ENCODE results near the gene ARSJ. TPM values are rescaled to one million over a fixed set of nuclear protein-coding genes. Genes with fewer than 3 reads are reported as not detected.
A peak's percentile ranks its signal among the peaks of the same experiment; 100 is the strongest.

The ARSJ gene
- total RNA-seq, 1 experiment from 2014 or later, result 4.6 TPM

DNA sequence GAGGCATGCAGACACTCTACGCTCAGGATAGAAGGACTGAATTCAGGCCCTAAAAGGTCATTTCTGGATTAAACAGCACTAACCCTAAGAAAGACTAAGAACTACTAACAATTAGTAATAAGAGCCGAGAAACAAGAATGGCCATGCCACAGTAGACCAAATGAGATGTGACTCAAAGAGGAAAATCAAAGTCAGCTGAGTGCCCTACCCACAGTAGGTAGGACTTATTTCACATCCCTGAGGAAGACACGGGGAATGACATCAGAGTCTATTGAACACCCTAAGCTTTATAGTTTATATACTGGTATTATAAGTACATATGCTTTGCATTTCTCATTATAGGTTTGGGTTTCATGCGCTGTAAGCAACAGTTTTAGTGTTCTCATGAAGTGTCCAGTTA lies 2.7 kb upstream of the ARSJ start:
- CTCF ChIA-PET, result no interaction called here

GRCh38 chr4:113981591-113981990 lies 2.1 kb upstream of the ARSJ start:
- peaks cover 7% of the 10 kb centered on the region for H3K9me3 ChIP-seq (ENCODE audit: low read depth, low read length, poor library complexity, severe bottlenecking)
- no peak overlapping the region for H3K27ac ChIP-seq (ENCODE audit: low read depth, low read length, poor library complexity, severe bottlenecking)
- H3K27me3 ChIP-seq (replicated peaks; ENCODE audit: insufficient read depth, low read depth, low read length, poor library complexity), result peaks cover 5% of the 10 kb centered on the region
- ChIA-PET POLR2A (ENCODE audit: low non-redundant PET) (no interaction called here), CTCF (no interaction called here)
- no peak for TF ChIP-seq CTCF (conservative IDR thresholded peaks at IDR 0.05; ENCODE audit: low read depth, low read length)
- BruUV-seq (replicated peaks), result no TSS peak
- H3K36me3 ChIP-seq (ENCODE audit: insufficient read depth, low read length, poor library complexity, severe bottlenecking), result no peaks in the 10 kb centered on the region
- no peaks in the 10 kb centered on the region for H3K4me1 ChIP-seq (ENCODE audit: insufficient read depth, low read length, poor library complexity, severe bottlenecking)
- no peak overlapping the region for H3K4me3 ChIP-seq (ENCODE audit: low read depth, low read length, poor library complexity, severe bottlenecking)
- intact Hi-C loops (cut with micrococcal nuclease; ENCODE audit: unreplicated experiment), result no loop called here
- no peak for DNase-seq (ENCODE audit: low spot score)

More for the DNA sequence above, 2.7 kb upstream of the ARSJ start:
- Histone ChIP-seq H3K36me3 (ENCODE audit: insufficient read depth, low read length, poor library complexity, severe bottlenecking) (no peaks in the 10 kb centered on the region), H3K9me3 (ENCODE audit: low read depth, low read length, poor library complexity, severe bottlenecking) (peaks cover 7% of the 10 kb centered on the region), H3K27ac (ENCODE audit: low read depth, low read length, poor library complexity, severe bottlenecking) (no peak overlapping the region), H3K27me3 (replicated peaks; ENCODE audit: insufficient read depth, low read depth, low read length, poor library complexity) (peaks cover 5% of the 10 kb centered on the region), H3K4me3 (ENCODE audit: low read depth, low read length, poor library complexity, severe bottlenecking) (no peak overlapping the region), H3K4me1 (ENCODE audit: insufficient read depth, low read length, poor library complexity, severe bottlenecking) (no peaks in the 10 kb centered on the region)
- POLR2A ChIA-PET (ENCODE audit: low non-redundant PET), result no interaction called here
- TF ChIP-seq CTCF (conservative IDR thresholded peaks at IDR 0.05; ENCODE audit: low read depth, low read length) (no peak), EZH2 (IDR thresholded peaks at IDR 0.05; ENCODE audit: borderline replicate concordance, low read depth, low read length, poor library complexity, severe bottlenecking) (no peak)
- no peak for DNase-seq (ENCODE audit: low spot score)
- intact Hi-C loops (cut with micrococcal nuclease; ENCODE audit: unreplicated experiment), result no loop called here
- no TSS peak for BruUV-seq (replicated peaks)

DNA sequence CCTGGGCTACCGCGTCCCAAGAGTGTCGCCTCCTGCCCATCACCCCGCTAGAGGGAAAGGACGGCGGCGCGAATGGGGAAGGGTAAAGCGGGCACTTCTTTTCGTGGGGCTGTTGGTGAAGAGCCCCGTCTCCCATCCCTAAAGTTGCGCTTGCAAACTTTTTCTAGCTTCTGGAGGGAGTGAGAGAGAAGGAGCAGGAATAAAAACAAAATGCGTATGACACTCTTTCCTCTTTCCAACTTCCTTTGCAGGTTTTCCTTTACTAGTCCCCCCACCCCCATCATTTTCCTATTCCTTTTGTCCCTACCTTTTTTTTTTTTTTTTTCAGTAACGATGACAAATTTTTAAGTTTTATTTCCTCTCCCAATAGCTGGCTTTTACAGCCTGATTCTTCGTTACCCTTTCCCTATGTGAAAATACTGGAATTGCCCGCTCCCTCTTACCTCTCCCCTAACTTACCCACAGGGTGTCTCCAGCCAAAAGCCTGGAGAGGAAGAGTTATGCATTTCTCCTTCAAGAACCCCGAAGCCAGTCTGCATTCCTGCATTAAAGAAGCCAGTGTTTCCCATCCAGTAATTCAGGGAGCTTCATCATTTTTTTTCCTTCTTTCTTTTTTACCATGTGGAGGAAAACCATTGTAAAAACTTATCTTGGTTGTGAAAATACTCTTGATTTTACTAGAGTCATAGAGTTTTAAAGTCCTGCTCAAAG lies 613 bp upstream of the ARSJ start:
- peaks cover 7% of the 10 kb centered on the region for H3K9me3 ChIP-seq (ENCODE audit: low read depth, low read length, poor library complexity, severe bottlenecking)
- no peak for DNase-seq (ENCODE audit: low spot score)
- ChIA-PET POLR2A (ENCODE audit: low non-redundant PET) (interaction anchor here (0.6 kb wide), 1 partner anchor 240 kb away, joined by 3 read pairs; no protein-coding TSS in a partner anchor), CTCF (no interaction called here)
- no peaks in the 10 kb centered on the region for H3K4me1 ChIP-seq (ENCODE audit: insufficient read depth, low read length, poor library complexity, severe bottlenecking)
- peak overlapping the region; percentile 69 for H3K4me3 ChIP-seq (ENCODE audit: low read depth, low read length, poor library complexity, severe bottlenecking)
- intact Hi-C loops (cut with micrococcal nuclease; ENCODE audit: unreplicated experiment), result no loop called here
- peaks cover 5% of the 10 kb centered on the region for H3K27me3 ChIP-seq (replicated peaks; ENCODE audit: insufficient read depth, low read depth, low read length, poor library complexity)
- TF ChIP-seq EZH2 (IDR thresholded peaks at IDR 0.05; ENCODE audit: borderline replicate concordance, low read depth, low read length, poor library complexity, severe bottlenecking) (no peak), CTCF (conservative IDR thresholded peaks at IDR 0.05; ENCODE audit: low read depth, low read length) (no peak)
- H3K27ac ChIP-seq (ENCODE audit: low read depth, low read length, poor library complexity, severe bottlenecking), result peak overlapping the region; percentile 71
- H3K36me3 ChIP-seq (ENCODE audit: insufficient read depth, low read length, poor library complexity, severe bottlenecking), result no peaks in the 10 kb centered on the region
- BruUV-seq (replicated peaks), result TSS peak; percentile 59
